ENCODE results near the gene LRRC37A.
"Not testable (repeated sequence)": the region's sequence is repeated elsewhere in the genome, so short reads cannot be mapped to it uniquely, and the experiment has no call there.

The LRRC37A gene

DNA sequence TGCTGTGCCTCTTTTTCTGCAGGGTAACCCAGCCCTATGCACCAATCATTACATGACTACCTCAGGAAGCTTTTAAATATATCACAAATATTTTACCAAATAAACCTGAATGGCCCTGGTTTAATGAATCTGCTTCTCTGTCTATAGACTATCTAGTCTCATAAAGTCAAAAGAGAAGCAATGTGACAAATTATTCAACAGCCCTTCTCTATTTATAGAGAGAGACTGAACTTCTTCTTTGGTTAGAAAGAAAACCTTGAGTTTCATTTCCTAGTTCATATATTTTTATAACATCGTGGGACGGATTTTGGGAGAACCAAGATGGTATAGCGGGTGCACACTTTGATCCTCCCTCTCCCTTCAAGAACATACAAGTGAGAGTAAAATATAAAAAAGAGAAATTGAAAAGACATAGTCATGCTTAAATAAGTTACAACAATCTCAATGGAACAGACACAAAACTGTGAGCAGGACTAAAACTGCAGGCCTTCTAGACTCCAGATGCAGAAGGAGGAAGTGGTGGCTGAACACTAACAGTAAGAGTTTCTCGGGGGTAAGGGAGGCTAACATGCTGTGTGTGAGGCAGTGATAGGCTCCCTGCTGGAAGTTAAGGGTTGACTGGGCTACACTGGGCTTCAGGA, 3.9 kb upstream of the LRRC37A start:
- DNase-seq = not testable (repeated sequence)

DNA sequence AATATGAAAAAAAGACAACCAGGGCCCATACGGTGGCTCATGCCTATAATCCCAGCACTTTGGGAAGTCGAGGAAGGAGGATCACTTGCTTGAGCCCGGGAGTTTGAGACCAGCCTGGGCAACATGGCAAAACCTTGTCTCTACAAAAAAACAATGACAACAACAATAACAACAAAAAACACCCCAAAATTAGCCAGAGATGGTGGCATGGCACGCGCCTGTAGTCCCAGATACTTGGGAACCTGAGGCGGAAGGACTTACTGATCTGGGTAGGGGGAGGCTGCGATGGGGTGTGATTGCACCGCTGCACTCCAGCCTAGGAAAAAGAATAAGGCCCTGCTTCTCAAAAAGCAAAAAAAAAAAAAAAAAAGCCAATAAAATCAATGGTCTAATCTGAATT, 3.3 kb upstream of the LRRC37A start:
- DNase-seq = not testable (repeated sequence)

GRCh38 chr17:46341220-46341619, 46.3 kb downstream of the LRRC37A start:
- not testable (repeated sequence) for DNase-seq

- not testable (repeated sequence) for DNase-seq
These were observed 47.2 kb downstream of the LRRC37A start for GRCh38 chr17:46342131-46342530.

DNA sequence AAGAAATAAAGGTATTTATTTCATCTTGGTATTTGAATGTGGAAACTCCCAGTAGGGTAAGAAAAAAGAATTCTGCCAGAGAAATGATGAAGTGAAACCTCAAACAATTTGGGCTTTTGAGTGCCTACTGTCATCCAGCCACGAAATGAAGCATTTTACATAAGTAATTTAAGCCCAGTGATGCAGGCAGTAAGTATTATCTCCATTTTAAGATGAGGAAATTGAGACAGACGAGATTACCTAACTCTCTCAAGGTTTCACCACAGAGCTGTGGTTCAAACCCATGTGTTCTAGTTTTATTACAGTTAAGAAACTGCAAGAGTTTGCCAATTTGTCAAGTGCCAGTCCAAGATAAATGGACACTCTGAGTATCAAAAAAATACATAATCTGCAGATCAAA, 53.4 kb downstream of the LRRC37A start:
- DNase-seq = not testable (repeated sequence)

DNA sequence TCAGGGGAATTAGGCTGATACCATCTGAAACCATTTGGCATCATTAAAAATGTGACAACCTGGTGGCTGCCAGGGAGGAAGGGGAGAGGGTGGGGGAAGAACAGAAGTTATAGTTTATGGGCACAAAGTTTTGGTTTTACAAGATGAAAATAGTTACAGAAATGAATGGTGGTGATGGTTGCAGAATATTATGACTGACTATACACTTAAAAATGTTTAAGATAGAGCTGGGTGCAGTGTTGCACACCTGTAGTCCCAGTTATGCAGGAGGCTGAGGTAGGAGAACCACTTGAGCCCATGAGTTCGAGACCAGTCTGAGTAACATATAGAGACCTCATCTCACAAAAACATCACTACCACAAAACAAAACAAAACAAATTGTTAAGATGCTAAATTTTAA, 54.1 kb downstream of the LRRC37A start:
- not testable (repeated sequence) for DNase-seq

GRCh38 chr17:46353856-46354255, 58.9 kb downstream of the LRRC37A start:
- DNase-seq = not testable (repeated sequence)

DNA sequence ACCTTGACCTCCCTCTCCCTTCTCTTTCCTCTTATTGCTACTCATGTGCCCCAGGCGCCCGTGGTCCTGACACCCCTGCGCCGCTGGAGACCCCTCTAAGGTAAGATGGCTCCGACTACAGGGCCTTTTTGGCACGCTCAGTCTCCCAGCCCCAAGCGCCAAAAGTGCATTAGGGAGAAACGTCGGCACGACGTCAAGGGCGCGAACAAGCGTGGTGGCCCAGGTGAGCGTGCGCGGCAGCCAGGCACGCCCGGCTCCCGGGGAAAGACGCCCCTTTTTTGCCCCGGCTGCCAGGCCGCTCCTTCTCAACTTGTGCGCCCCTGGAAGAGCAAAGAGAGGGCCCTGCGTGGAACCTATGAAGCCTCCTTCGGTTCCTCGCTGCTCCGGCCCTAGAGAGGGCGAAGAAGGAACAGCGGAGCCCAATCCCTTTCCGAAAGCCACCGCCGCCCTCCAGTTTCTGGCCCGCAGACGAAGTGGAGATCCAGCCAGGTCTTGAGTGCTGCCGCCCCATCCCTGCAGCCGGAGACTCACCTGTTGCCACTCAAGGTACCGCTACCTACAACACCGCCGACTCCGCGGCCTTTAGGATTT, 66.3 kb downstream of the LRRC37A start:
- DNase-seq = not testable (repeated sequence)

DNA sequence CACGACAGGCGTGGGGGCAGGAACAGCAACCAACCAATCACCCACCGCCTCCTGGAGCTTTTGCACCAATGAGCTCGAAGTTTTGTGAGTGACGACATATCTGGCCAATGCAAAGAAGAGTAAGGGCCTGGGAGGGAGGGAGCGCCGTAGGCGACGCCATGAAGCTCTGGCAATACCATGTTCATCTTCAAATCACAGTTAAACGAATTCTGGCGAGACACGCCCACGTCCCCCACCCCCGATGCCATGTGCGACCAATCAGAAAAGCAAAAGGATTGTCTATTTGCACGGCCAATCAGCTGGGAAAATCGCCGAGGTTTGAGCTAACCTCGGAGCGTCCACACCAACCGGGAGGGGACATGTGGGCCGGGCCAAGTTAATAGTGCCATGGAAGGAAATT, 66.8 kb downstream of the LRRC37A start, which contains the start of gene ARL17B:
Gene ARL17B (minus strand): TSS at position 12 of the 400 bp plus-strand sequence. CDS start 3,369 bp downstream, outside the sequence.
- DNase-seq = not testable (repeated sequence)

DNA sequence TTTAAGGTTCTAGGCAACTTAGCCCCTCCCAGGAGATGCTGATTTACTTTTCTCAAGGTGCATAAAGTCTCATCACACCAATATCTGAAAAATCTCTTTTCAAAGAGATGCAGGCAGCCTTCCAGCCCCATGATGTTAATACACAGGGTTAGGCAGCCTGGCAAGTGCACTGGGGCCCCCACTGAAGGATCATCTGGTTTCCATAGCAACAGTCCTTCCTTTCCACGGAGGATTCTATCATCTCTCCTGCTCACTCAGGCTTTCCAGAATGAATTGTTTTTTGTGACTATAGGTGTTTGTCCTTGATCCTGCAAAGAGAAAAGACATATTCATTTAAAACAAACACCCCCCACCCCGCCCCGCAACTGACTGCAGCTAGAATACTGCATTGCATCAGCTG, 72.6 kb downstream of the LRRC37A start:
- not testable (repeated sequence) for DNase-seq

DNA sequence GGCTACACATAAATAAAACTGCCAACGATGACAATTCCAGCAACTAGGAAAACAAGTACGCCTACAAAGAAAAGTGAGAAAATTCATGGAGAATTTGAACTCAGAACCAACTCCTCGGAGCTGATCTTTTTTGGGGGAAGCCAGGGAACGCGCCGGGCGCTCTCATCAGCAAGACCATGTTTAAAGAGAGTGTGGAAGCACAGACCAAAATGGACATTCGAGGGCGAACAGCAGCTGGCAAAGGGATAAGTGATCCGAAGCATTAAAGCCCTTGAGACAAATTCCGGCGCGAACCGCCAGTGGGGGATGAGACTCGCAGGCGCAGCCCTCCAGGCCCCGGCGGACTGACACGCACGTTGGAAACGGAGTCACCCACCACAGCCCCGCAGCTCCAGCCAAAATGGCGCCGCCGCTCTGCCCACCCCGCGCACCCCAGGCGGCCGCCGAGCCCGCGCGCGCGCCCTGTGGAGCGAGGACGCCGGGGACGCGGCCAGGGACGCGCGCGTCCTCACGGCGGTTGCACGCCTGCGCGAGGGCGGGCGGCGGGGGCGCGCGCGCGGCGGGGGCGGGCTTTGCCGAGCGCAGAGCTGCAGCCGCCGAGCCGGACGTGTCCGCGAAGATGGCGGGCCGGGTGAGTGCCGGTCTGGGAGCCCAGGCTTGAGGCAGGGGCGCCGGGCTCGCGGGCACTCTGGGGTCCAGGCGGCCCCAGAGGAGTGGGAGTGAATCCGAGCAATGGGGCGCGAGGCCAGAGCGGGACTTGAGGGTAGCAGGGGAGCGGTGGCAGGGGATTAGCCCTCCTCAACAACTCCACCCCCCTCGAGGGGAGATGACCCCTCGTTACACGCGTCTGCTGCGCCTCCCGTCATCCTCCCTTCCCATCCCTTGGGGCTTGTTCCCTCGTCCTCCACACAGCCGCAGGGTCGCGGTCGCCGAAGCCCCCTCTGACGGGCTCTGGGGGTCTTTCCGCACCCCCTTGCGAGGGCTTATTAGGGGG, 77.6 kb downstream of the LRRC37A start:
- DNase-seq = not testable (repeated sequence)

DNA sequence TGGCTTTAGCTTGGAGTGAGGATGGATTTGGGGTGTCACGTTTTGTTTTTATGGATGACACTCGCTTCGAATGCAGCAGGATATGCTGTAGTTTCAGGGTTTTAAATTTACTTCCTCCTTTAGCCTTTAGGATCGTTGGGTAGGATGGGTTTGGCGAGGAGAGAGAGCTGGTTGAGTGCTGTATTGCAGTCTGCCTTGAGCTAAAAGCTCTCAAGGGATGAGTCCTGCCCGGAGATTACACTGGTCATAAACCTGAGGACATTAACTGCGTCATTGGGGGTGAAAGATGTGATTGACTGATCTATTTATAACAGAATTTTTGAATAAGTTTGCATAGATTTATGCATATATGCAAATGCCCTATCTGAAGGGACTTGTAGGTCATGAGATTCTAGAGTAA, 78.5 kb downstream of the LRRC37A start:
- not testable (repeated sequence) for DNase-seq

DNA sequence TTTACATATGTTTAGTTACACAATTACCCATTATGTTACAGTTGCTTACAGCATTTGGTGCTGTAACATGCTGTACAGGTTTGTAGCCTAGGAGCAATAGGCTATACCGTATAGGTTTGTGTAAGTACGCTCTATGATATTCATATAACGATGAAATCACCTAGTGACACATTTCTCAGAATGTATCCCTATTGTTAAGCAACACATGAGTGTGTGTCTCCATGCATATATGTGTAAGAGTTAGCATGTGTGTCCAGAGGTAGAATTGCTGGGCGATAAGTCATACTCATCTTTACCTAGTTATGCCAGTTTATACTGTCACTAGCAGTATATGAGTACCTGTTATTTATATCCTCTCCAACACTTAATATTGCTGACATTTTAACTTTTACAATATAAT, 88.2 kb downstream of the LRRC37A start:
- not testable (repeated sequence) for DNase-seq

GRCh38 chr17:46385491-46385890, 90.6 kb downstream of the LRRC37A start:
- not testable (repeated sequence) for DNase-seq

All from SW 1271 (cell line).